A549 (cell line): Measurements from ENCODE around the gene WNT7A.

Experiments used
- CTCF ChIP-seq: fragments of >200 bp; sonication (Bioruptor Twin); formaldehyde crosslinking; IDR thresholded peaks from 3 replicates; pipeline ENCODE4 v1.5.1; 2016
- E2F6 ChIP-seq: IDR thresholded peaks from 2 replicates; pipeline ENCODE4 v1.6.1; 2012; ENCODE audit warnings: low read depth, borderline replicate concordance
- POLR2A ChIP-seq: IDR thresholded peaks from 2 replicates; pipeline ENCODE4 v1.6.1; 2012; ENCODE audit warnings: mild to moderate bottlenecking, low read length
- RFX5 ChIP-seq: fragments of 450-650 bp; IDR thresholded peaks from 2 replicates; pipeline ENCODE4 v1.7.1; 2014; ENCODE audit warnings: antibody characterized with exemption, mild to moderate bottlenecking, moderate library complexity

GRCh38 chr3:13825311-13825579, 54.6 kb downstream of the WNT7A start:
- TF ChIP-seq RFX5, result no peak
- TF ChIP-seq POLR2A, result no peak
- no peak for TF ChIP-seq CTCF
- TF ChIP-seq E2F6, result no peak
